OCI-LY7 (cell line): ENCODE results near the gene ALDH7A1. TPM values are rescaled to one million over a fixed set of nuclear protein-coding genes. Genes with fewer than 3 reads are reported as not detected.

ENCODE experiments used
- BruUV-seq: library from RNA; stranded (reverse); fragments of 400-500 nt; replicated peaks from 2 replicates; lab custom pipeline; 2021; lab: Mats Ljungman, UMichigan
- CTCF ChIA-PET: fragments of 300-600 bp; sonication (Branson Sonifier 250); formaldehyde crosslinking; loops from one replicate; lab custom pipeline; 2022; ENCODE audit warnings: antibody characterized with exemption; ENCODE audit not compliant: unreplicated experiment; lab: Charles Lee
- POLR2A ChIA-PET: fragments of 300-600 bp; sonication (Branson Sonifier 250); formaldehyde crosslinking; loops from one replicate; lab custom pipeline; 2022; ENCODE audit warnings: antibody characterized with exemption; lab: Charles Lee
- DNase-seq: peaks from one replicate; pipeline ENCODE4 v3.0.0-alpha.2; 2015; ENCODE audit warnings: low spot score
- H2AFZ ChIP-seq: fragments of 200-600 bp; sonication (generic), shearing (Covaris generic); 2 replicates; pipeline ENCODE4 v1.6.1; 2014; ENCODE audit warnings: mild to moderate bottlenecking, antibody characterized with exemption, low read length, moderate library complexity
- H3K27ac ChIP-seq: fragments of 200-600 bp; sonication (generic); 2 replicates; pipeline ENCODE4 v1.5.1; 2014; ENCODE audit warnings: mixed run types, low read depth, mild to moderate bottlenecking, moderate library complexity, low read length, inconsistent platforms; ENCODE audit not compliant: poor library complexity, severe bottlenecking
- H3K36me3 ChIP-seq: fragments of 200-600 bp; sonication (generic); 2 replicates; pipeline ENCODE4 v1.6.1; 2014; ENCODE audit warnings: mild to moderate bottlenecking, antibody characterized with exemption, low read length, moderate library complexity, mixed read lengths; ENCODE audit not compliant: insufficient read depth
- H3K4me1 ChIP-seq: fragments of 200-600 bp; sonication (generic); 2 replicates; pipeline ENCODE4 v1.5.1; 2014; ENCODE audit warnings: mild to moderate bottlenecking, low read length; ENCODE audit not compliant: insufficient read depth, poor library complexity, severe bottlenecking
- H3K4me2 ChIP-seq: fragments of 200-600 bp; sonication (generic); 2 replicates; pipeline ENCODE4 v1.6.1; 2014; ENCODE audit warnings: mild to moderate bottlenecking, low read length
- H3K4me3 ChIP-seq: fragments of 200-600 bp; sonication (generic); 2 replicates; pipeline ENCODE4 v1.5.1; 2014; ENCODE audit warnings: mild to moderate bottlenecking, low read depth, low read length; ENCODE audit not compliant: poor library complexity, severe bottlenecking
- H3K79me2 ChIP-seq: fragments of 200-600 bp; sonication (generic); 2 replicates; pipeline ENCODE4 v1.6.1; 2016; ENCODE audit warnings: low read depth, mild to moderate bottlenecking, low read length, moderate library complexity, mixed read lengths; ENCODE audit not compliant: insufficient read depth
- H3K9me2 ChIP-seq: fragments of 200-600 bp; sonication (generic); 2 replicates; pipeline ENCODE4 v1.6.1; 2016; ENCODE audit warnings: mild to moderate bottlenecking, low read length, mixed read lengths; ENCODE audit not compliant: insufficient read depth
- H3K9me3 ChIP-seq: fragments of 200-600 bp; sonication (generic); 2 replicates; pipeline ENCODE4 v1.6.1; 2014; ENCODE audit warnings: mild to moderate bottlenecking, mixed run types, low read length, mixed read lengths
- H4K20me1 ChIP-seq: fragments of 200-600 bp; sonication (generic); 2 replicates; pipeline ENCODE4 v1.6.1; 2014; ENCODE audit warnings: mild to moderate bottlenecking, antibody characterized with exemption, low read length, moderate library complexity, mixed read lengths; ENCODE audit not compliant: insufficient read depth
- CTCF ChIP-seq: fragments of 200-600 bp; sonication (generic); conservative IDR thresholded peaks from 2 replicates; pipeline ENCODE4 v1.5.1; 2014; ENCODE audit warnings: mild to moderate bottlenecking, antibody characterized with exemption, low read length, moderate library complexity, mixed read lengths
- EZH2phosphoT487 ChIP-seq: fragments of 200-600 bp; sonication (generic); IDR thresholded peaks from 2 replicates; pipeline ENCODE4 v1.6.1; 2018; ENCODE audit warnings: low read depth, borderline replicate concordance, mild to moderate bottlenecking, mixed run types, antibody characterized with exemption, low read length, moderate library complexity, mixed read lengths
- intact Hi-C: fragments of 100-400 bp; cut with micrococcal nuclease; formaldehyde crosslinking; loops from one replicate; pipeline ENCODE4 v1.10.0; 2022; ENCODE audit not compliant: unreplicated experiment
- total RNA-seq, 2 experiments: library from RNA; depleted of rRNA in 1 of 2; stranded (reverse); fragments of >200 nt in 1 of 2; shearing (Covaris generic) in 1 of 2; gene quantifications; 2 replicates each; pipeline ENCODE4 v1.2.3, GENCODE V29; 2014 to 2022

Gene ALDH7A1
- total RNA-seq, 2 experiments from 2014 or later = not detected

- TF ChIP-seq EZH2phosphoT487 (no peak), CTCF (no peak)
- H3K4me1 ChIP-seq = peaks cover 6% of the 10 kb centered on the region
- no peak for DNase-seq
- no peak overlapping the region for H3K27ac ChIP-seq
- H3K4me2 ChIP-seq = no peak overlapping the region
- H4K20me1 ChIP-seq = no peaks in the 10 kb centered on the region
- no peaks in the 10 kb centered on the region for H3K36me3 ChIP-seq
- no TSS peak for BruUV-seq
- H3K9me3 ChIP-seq = no peaks in the 10 kb centered on the region
- ChIA-PET CTCF (interaction anchor here (0.6 kb wide), 2 partner anchors 86 to 197 kb away, joined by 3 to 4 read pairs; no protein-coding TSS in a partner anchor), POLR2A (interaction anchor here (0.6 to 0.7 kb wide), 2 partner anchors 961 to 1125 kb away, joined by 3 read pairs; no protein-coding TSS in a partner anchor)
- H3K9me2 ChIP-seq = no peaks in the 10 kb centered on the region
- intact Hi-C loops = loop anchor here (5.0 kb wide), 1 partner anchor 36 kb away; no protein-coding TSS in a partner anchor
- no peak overlapping the region for H2AFZ ChIP-seq
- no peaks in the 10 kb centered on the region for H3K79me2 ChIP-seq
- no peak overlapping the region for H3K4me3 ChIP-seq
Measured at GRCh38 chr5:126538579-126538978, 56.4 kb downstream of the ALDH7A1 start.

GRCh38 chr5:126536874-126537273 lies 58.1 kb downstream of the ALDH7A1 start:
- BruUV-seq = no TSS peak
- H2AFZ ChIP-seq = no peak overlapping the region
- intact Hi-C loops = loop anchor here (5.0 kb wide), 1 partner anchor 35 kb away; no protein-coding TSS in a partner anchor
- ChIA-PET CTCF (no interaction called here), POLR2A (no interaction called here)
- no peaks in the 10 kb centered on the region for H4K20me1 ChIP-seq
- H3K9me2 ChIP-seq = no peaks in the 10 kb centered on the region
- H3K4me1 ChIP-seq = no peaks in the 10 kb centered on the region
- H3K27ac ChIP-seq = no peak overlapping the region
- no peaks in the 10 kb centered on the region for H3K36me3 ChIP-seq
- H3K4me2 ChIP-seq = no peak overlapping the region
- H3K4me3 ChIP-seq = no peak overlapping the region
- no peak for TF ChIP-seq CTCF
- no peak for TF ChIP-seq EZH2phosphoT487
- H3K9me3 ChIP-seq = no peaks in the 10 kb centered on the region
- no peaks in the 10 kb centered on the region for H3K79me2 ChIP-seq
- no peak for DNase-seq

- CTCF ChIA-PET = no interaction called here
- no TSS peak for BruUV-seq
- intact Hi-C loops = loop anchor here (5.0 kb wide), 1 partner anchor 34 kb away; no protein-coding TSS in a partner anchor
Measured at GRCh38 chr5:126535856-126536545, 59.0 kb downstream of the ALDH7A1 start.

More at GRCh38 chr5:126535856-126536545, 59.0 kb downstream of the ALDH7A1 start:
- TF ChIP-seq CTCF (no peak), EZH2phosphoT487 (no peak)
- Histone ChIP-seq H2AFZ (no peak overlapping the region), H3K79me2 (no peaks in the 10 kb centered on the region), H3K4me1 (no peaks in the 10 kb centered on the region), H3K36me3 (no peaks in the 10 kb centered on the region), H3K4me3 (no peak overlapping the region), H3K9me2 (no peaks in the 10 kb centered on the region), H4K20me1 (no peaks in the 10 kb centered on the region), H3K27ac (no peak overlapping the region), H3K9me3 (no peaks in the 10 kb centered on the region), H3K4me2 (no peak overlapping the region)
- POLR2A ChIA-PET = interaction anchor here (0.6 to 0.7 kb wide), 2 partner anchors 195 to 1393 kb away, joined by 3 to 4 read pairs; no protein-coding TSS in a partner anchor
- no peak for DNase-seq
